ENCODE data around the gene CENPO. TPM values are rescaled to one million over a fixed set of nuclear protein-coding genes. Genes with fewer than 3 reads are reported as not detected.

CENPO gene
- polyA plus RNA-seq, 2 of the 4 experiments (the other 2 are of a cell fraction), result 49.6 to 62.0 TPM

DNA sequence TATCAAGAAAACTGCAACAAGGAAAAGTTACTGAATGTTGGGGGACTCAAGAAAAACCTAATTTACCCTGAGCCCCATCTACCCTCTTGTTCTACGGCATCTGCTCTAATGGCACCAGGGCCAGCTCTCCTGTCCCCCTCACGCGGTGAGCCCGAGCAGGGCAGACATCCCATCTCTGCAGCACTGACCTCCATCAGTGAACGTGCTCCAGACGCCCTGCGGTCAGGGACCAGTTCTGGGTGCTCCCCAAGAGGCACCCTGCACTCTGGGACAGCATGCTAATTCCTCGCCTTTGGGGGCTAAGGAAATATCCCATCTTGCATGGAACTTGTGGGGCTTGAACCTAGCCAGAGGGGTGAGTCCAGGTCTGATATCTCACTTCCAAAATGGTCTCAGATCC is 43.0 kb downstream of the CENPO start:
- Histone ChIP-seq H3K4me2 (no peak overlapping the region), H3K4me3 (no peak overlapping the region), H3K4me1 (no peaks in the 10 kb centered on the region), H3K9me3 (no peaks in the 10 kb centered on the region), H3K27ac (no peak overlapping the region)
- WGBS (ENCODE audit: missing lambda C conversion rate), result 91% methylated on average over 8 of the region's 8 CpGs
- TF ChIP-seq RNF2 (IDR thresholded peaks at IDR 0.05; ENCODE audit: borderline replicate concordance, low read depth) (no peak), TP53 (CRISPR knock-in tag; IDR thresholded peaks at IDR 0.05) (no peak), SMC3 (IDR thresholded peaks at IDR 0.05) (no peak), CHD4 (IDR thresholded peaks at IDR 0.05; ENCODE audit: borderline replicate concordance) (no peak), CBX8 (IDR thresholded peaks at IDR 0.05) (no peak), EP300 (IDR thresholded peaks at IDR 0.05) (no peak), POLR2AphosphoS2 (conservative IDR thresholded peaks at IDR 0.05; ENCODE audit: low read length) (no peak), MYC (IDR thresholded peaks at IDR 0.05; ENCODE audit: borderline replicate concordance, low read length) (no peak), SREBF2 (IDR thresholded peaks at IDR 0.05) (no peak), RFX5 (IDR thresholded peaks at IDR 0.05) (no peak), HOXB5 (CRISPR knock-in tag; IDR thresholded peaks at IDR 0.05) (no peak)
- TF ChIP-seq, protein P1, sequence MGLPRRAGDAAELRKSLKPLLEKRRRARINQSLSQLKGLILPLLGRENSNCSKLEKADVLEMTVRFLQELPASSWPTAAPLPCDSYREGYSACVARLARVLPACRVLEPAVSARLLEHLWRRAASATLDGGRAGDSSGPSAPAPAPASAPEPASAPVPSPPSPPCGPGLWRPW (IDR thresholded peaks at IDR 0.05), result no peak
- TF ChIP-seq, protein P2, sequence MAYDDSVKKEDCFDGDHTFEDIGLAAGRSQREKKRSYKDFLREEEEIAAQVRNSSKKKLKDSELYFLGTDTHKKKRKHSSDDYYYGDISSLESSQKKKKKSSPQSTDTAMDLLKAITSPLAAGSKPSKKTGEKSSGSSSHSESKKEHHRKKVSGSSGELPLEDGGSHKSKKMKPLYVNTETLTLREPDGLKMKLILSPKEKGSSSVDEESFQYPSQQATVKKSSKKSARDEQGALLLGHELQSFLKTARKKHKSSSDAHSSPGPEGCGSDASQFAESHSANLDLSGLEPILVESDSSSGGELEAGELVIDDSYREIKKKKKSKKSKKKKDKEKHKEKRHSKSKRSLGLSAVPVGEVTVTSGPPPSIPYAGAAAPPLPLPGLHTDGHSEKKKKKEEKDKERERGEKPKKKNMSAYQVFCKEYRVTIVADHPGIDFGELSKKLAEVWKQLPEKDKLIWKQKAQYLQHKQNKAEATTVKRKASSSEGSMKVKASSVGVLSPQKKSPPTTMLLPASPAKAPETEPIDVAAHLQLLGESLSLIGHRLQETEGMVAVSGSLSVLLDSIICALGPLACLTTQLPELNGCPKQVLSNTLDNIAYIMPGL (CRISPR knock-in tag; IDR thresholded peaks at IDR 0.05; ENCODE audit: borderline replicate concordance), result no peak
- TF ChIP-seq, protein P3, sequence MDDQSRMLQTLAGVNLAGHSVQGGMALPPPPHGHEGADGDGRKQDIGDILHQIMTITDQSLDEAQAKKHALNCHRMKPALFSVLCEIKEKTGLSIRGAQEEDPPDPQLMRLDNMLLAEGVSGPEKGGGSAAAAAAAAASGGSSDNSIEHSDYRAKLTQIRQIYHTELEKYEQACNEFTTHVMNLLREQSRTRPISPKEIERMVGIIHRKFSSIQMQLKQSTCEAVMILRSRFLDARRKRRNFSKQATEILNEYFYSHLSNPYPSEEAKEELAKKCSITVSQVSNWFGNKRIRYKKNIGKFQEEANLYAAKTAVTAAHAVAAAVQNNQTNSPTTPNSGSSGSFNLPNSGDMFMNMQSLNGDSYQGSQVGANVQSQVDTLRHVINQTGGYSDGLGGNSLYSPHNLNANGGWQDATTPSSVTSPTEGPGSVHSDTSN (IDR thresholded peaks at IDR 0.05), result no peak
- POLR2A ChIA-PET, result no interaction called here
- no peak for DNase-seq (ENCODE audit: low read depth in 1 of 2, low spot score in 1 of 2)
- ATAC-seq, result no peak
- CTCF ChIA-PET, result interaction anchor here (1.1 to 2.6 kb wide), 5 partner anchors 9 to 427 kb away, joined by 3 to 20 read pairs (median 8); no protein-coding TSS in a partner anchor
- no peak for FAIRE-seq

DNA sequence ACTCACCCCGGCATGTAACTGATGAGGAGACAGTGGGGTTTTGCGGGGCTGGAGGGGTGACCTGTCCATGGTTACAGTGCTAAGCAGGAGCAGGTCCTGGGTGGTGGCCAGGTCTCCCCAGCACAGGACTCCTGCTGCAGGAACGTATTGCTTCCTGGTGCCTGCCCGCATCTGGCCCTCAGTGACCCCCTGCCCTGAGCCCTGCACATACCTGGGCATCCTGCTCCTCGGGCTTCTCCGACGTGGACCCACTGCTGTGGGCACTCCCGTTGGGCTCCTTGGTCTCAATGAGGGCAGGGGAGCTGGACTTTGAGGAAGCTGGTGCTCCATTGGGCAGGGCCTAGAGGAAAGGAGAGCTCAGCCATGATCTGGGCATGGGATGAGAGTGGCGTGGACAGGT is 43.5 kb downstream of the CENPO start:
- ATAC-seq (no peak), DNase-seq (ENCODE audit: low read depth in 1 of 2, low spot score in 1 of 2) (no peak), FAIRE-seq (no peak)
- CTCF ChIA-PET, result interaction anchor here (1.1 to 2.6 kb wide), 4 partner anchors 10 to 428 kb away, joined by 3 to 20 read pairs (median 6); no protein-coding TSS in a partner anchor
- H3K27ac ChIP-seq, result no peak overlapping the region
- H3K9me3 ChIP-seq, result no peaks in the 10 kb centered on the region
- H3K4me3 ChIP-seq, result no peak overlapping the region
- WGBS (ENCODE audit: missing lambda C conversion rate), result 90% methylated on average over 9 of the region's 9 CpGs
- POLR2A ChIA-PET, result no interaction called here
- no peaks in the 10 kb centered on the region for H3K4me1 ChIP-seq
- H3K4me2 ChIP-seq, result no peak overlapping the region
- TF ChIP-seq, protein P4, sequence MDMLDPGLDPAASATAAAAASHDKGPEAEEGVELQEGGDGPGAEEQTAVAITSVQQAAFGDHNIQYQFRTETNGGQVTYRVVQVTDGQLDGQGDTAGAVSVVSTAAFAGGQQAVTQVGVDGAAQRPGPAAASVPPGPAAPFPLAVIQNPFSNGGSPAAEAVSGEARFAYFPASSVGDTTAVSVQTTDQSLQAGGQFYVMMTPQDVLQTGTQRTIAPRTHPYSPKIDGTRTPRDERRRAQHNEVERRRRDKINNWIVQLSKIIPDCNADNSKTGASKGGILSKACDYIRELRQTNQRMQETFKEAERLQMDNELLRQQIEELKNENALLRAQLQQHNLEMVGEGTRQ (IDR thresholded peaks at IDR 0.05), result no peak
- TF ChIP-seq CHD4 (IDR thresholded peaks at IDR 0.05; ENCODE audit: borderline replicate concordance) (no peak), FOSL2 (IDR thresholded peaks at IDR 0.05) (no peak), FOSL2 (CRISPR knock-in tag; IDR thresholded peaks at IDR 0.05) (no peak), POLR2A (IDR thresholded peaks at IDR 0.05; ENCODE audit: low read length) (no peak), RCOR1 (IDR thresholded peaks at IDR 0.05; ENCODE audit: low read depth, low read length) (no peak), POLR2AphosphoS2 (conservative IDR thresholded peaks at IDR 0.05; ENCODE audit: low read length) (no peak), KDM5A (IDR thresholded peaks at IDR 0.05) (no peak), TP53 (CRISPR knock-in tag; IDR thresholded peaks at IDR 0.05) (no peak), JUNB (IDR thresholded peaks at IDR 0.05) (no peak), KDM1A (IDR thresholded peaks at IDR 0.05; ENCODE audit: low read depth) (no peak), NFE2L2 (conservative IDR thresholded peaks at IDR 0.05; ENCODE audit: low read length) (no peak), ZSCAN20 (CRISPR knock-in tag; IDR thresholded peaks at IDR 0.05) (no peak), CEBPB (IDR thresholded peaks at IDR 0.05) (no peak), MYC (IDR thresholded peaks at IDR 0.05; ENCODE audit: borderline replicate concordance, low read length) (no peak)
- TF ChIP-seq, protein P2 (CRISPR knock-in tag; IDR thresholded peaks at IDR 0.05; ENCODE audit: borderline replicate concordance), result no peak
- TF ChIP-seq, protein P5, sequence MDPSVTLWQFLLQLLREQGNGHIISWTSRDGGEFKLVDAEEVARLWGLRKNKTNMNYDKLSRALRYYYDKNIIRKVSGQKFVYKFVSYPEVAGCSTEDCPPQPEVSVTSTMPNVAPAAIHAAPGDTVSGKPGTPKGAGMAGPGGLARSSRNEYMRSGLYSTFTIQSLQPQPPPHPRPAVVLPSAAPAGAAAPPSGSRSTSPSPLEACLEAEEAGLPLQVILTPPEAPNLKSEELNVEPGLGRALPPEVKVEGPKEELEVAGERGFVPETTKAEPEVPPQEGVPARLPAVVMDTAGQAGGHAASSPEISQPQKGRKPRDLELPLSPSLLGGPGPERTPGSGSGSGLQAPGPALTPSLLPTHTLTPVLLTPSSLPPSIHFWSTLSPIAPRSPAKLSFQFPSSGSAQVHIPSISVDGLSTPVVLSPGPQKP (IDR thresholded peaks at IDR 0.05; ENCODE audit: low read depth, low read length), result no peak
- TF ChIP-seq, protein P1 (IDR thresholded peaks at IDR 0.05), result no peak
